ENCODE data around the gene SCNN1B. TPM values are rescaled to one million over a fixed set of nuclear protein-coding genes. Genes with fewer than 3 reads are reported as not detected.

The SCNN1B gene
- total RNA-seq, 1 donor from 2014 or later: 50.3 TPM

DNA sequence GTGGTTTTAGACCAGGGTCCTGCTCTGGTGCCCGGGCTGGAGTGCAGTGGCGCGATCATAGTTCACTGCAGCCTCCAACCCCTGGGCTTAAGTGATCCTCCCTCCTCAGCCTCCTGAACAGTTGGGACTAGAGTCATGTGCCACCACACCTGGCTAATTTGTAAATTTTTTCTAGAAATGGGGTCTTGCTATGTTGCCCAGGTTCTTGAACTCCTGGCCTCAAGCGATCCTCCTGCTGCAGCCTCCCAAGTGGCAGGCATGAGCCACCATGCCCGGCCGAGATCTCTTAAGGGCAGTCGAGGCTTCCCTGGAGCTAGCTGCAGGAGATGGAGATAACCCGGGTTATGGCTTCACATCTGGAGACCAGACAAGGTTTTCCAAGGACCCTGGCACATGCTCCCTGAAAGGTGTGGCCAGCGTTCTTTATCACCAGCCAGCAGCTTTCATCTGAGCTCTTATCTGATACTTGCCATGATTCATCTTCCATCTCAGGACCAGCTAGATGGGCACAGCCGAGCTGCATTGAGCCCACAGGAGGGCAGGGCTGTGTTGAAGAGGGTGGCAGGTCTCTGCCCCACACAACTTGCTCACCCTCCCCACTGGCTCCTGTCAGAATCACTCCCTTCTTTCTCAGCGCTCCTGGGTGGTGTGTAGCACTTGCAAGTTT is 28.6 kb downstream of the SCNN1B start:
- DNase-seq (no peak), ATAC-seq (peak; percentile 51)
- Histone ChIP-seq H3K9me3 (no peaks in the 10 kb centered on the region), H3K4me1 (no peaks in the 10 kb centered on the region), H3K4me3 (no peak overlapping the region), H3K36me3 (no peaks in the 10 kb centered on the region), H3K27ac (no peak overlapping the region), H3K27me3 (no peaks in the 10 kb centered on the region)
- intact Hi-C loops (cut with DNase I): no loop called here
- TF ChIP-seq, protein P1, sequence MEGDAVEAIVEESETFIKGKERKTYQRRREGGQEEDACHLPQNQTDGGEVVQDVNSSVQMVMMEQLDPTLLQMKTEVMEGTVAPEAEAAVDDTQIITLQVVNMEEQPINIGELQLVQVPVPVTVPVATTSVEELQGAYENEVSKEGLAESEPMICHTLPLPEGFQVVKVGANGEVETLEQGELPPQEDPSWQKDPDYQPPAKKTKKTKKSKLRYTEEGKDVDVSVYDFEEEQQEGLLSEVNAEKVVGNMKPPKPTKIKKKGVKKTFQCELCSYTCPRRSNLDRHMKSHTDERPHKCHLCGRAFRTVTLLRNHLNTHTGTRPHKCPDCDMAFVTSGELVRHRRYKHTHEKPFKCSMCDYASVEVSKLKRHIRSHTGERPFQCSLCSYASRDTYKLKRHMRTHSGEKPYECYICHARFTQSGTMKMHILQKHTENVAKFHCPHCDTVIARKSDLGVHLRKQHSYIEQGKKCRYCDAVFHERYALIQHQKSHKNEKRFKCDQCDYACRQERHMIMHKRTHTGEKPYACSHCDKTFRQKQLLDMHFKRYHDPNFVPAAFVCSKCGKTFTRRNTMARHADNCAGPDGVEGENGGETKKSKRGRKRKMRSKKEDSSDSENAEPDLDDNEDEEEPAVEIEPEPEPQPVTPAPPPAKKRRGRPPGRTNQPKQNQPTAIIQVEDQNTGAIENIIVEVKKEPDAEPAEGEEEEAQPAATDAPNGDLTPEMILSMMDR (IDR thresholded peaks at IDR 0.05): no peak

DNA sequence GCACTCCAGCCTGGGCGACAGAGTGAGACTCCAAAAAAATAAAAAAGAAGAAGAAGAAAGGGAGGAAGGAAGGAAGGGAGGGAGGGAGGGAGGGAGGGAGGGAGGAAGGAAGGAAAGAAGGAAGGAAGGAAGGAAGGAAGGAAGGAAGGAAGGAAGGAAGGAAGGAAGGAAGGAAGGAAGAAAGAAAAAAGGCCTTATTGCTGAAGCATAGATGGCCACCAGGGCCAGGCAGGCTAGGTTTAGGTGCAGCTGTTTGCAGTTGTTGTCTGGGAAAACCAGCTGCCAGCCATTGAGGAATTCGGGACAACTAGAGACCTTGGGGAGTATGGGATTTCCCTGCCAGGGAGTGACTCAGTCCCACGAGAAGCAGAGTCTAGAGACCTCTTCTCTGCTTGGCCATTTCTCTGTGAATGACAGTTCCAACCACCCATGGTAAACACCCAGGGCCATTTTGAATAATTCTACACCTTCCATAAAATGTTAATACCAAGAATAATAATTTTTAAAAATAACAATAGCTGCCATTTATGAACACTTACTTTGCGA is 31.0 kb downstream of the SCNN1B start:
- Histone ChIP-seq H3K27me3 (no peaks in the 10 kb centered on the region), H3K4me1 (no peaks in the 10 kb centered on the region), H3K36me3 (no peaks in the 10 kb centered on the region), H3K9me3 (no peaks in the 10 kb centered on the region), H3K4me3 (no peak overlapping the region), H3K27ac (no peak overlapping the region)
- intact Hi-C loops (cut with DNase I): no loop called here
- DNase-seq: no peak
- TF ChIP-seq, protein P1 (IDR thresholded peaks at IDR 0.05): no peak
- ATAC-seq: no peak

DNA sequence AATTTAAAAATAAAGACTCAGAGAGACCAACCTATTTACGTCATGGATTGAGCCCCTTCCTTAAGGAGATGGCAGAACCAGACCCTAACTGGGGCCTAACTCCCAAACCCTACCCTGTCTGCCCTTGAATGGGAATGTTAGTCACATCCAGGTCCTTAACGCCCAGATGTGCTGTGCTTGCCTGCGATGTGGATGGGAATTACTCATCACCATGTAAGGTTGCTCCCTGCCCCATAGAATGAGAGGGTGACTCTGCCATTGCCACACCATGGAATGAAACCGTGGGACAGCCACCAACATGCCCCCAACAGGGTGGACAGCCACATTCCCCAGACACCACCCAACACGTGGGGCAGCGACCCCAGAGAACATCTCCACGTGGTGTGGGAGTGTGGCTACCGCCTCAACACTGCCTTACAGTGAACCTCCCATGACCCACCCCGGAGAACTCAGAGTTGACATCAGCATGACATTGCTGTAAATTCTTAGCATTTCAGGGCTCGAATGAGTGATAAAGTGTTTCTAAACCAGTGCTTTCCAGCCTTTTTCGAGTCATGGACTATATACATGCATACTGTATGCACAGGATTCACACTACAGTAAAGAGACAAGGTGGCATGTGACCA is 31.8 kb downstream of the SCNN1B start:
- DNase-seq: no peak
- no peaks in the 10 kb centered on the region for H3K9me3 ChIP-seq
- no peaks in the 10 kb centered on the region for H3K4me1 ChIP-seq
- TF ChIP-seq, protein P1 (IDR thresholded peaks at IDR 0.05): no peak
- no peak overlapping the region for H3K27ac ChIP-seq
- H3K27me3 ChIP-seq: no peaks in the 10 kb centered on the region
- ATAC-seq: peak; percentile 7
- intact Hi-C loops (cut with DNase I): no loop called here
- H3K36me3 ChIP-seq: no peaks in the 10 kb centered on the region
- H3K4me3 ChIP-seq: no peak overlapping the region

DNA sequence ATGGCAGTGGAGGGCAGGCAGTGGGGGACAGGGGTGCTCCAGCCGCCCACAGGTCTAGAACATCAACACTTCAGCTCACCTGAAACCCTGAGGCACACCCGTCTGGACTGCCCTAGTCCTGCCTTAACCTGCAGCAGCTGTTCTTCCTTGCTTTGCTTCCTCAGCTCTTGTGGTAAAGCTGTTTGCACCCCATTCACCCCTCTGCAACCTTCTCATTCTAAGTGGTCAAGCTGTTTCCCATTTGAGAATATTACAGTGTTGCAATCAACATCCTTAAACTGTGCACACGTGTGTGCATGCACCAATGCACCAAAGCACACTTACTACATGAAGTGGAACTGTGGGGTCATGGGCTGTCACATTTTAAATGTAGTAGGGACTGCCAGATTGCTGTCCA is 32.4 kb downstream of the SCNN1B start:
- no peaks in the 10 kb centered on the region for H3K4me1 ChIP-seq
- TF ChIP-seq, protein P1 (IDR thresholded peaks at IDR 0.05): no peak
- DNase-seq: no peak
- no peak overlapping the region for H3K27ac ChIP-seq
- ATAC-seq: peak; percentile 43
- H3K9me3 ChIP-seq: no peaks in the 10 kb centered on the region
- H3K4me3 ChIP-seq: no peak overlapping the region
- H3K27me3 ChIP-seq: no peaks in the 10 kb centered on the region
- intact Hi-C loops (cut with DNase I): no loop called here
- H3K36me3 ChIP-seq: no peaks in the 10 kb centered on the region

DNA sequence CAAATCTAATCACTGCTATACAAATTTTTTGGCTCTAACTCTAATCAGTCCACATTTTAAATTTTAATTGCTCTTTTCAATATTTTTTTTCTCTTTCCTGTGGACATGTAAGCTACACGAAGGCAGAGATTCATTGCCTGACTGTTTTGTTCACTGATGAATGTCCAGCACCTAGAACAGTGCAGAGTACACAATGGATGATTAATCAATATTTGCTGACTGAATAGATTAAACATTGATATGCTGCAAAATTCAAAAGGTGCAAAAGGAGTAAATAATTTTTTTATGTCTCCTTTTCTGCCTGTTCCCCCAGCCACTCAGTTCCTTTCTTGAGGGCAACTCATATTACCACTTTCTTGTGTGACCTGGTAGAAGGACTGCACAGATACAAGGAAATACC is 32.8 kb downstream of the SCNN1B start:
- no peak overlapping the region for H3K27ac ChIP-seq
- DNase-seq: no peak

More for the DNA sequence above, 32.8 kb downstream of the SCNN1B start:
- TF ChIP-seq, protein P1 (IDR thresholded peaks at IDR 0.05): no peak
- no peak for ATAC-seq
- intact Hi-C loops (cut with DNase I): no loop called here
- Histone ChIP-seq H3K9me3 (no peaks in the 10 kb centered on the region), H3K4me1 (no peaks in the 10 kb centered on the region), H3K36me3 (no peaks in the 10 kb centered on the region), H3K27me3 (no peaks in the 10 kb centered on the region), H3K4me3 (no peak overlapping the region)
